ENCODE results near the gene C4B.
A peak's percentile ranks its signal among the peaks of the same experiment; 100 is the strongest.

The C4B gene

DNA sequence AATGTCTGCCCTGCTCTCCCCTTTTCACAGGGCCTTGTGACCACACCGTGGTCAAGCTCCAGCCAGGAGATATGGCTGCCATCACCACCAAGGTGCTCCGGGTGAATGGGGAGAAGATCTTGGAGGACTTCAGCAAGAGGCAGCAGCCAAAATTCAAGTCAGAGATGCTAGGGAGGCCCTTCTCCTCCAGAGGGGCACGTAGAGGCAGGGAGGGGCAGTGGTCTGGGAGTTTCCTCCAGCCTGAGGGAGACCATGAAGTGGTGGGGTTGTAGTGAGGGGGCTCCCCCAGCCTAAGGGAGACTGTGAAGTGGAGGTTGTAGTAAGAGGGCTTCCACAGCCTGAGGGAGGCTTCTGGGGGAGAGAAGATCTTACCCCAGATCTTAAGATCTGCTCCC is 46.7 kb upstream of the C4B start:
- Histone ChIP-seq H3K4me3 (ENCODE audit: insufficient read depth in 1 of 2, low read depth in 1 of 2, low read length in 2 of 2) (no peak overlapping the region), H2BK120ac (ENCODE audit: low read depth, low read length) (no peak overlapping the region), H3K79me1 (replicated peaks; ENCODE audit: low read length, poor library complexity, severe bottlenecking) (peaks cover 40% of the 10 kb centered on the region), H2BK15ac (ENCODE audit: low read depth, poor library complexity, severe bottlenecking) (no peak overlapping the region), H3K4me1 (ENCODE audit: control insufficient read depth, insufficient read depth, low read depth, low read length) (peaks cover 30% of the 10 kb centered on the region), H3K14ac (ENCODE audit: low read length in 2 of 2) (no peak overlapping the region), H4K91ac (ENCODE audit: low read length) (no peak overlapping the region), H3K4ac (ENCODE audit: low read depth in 1 of 2, low read length in 2 of 2) (no peak overlapping the region), H3K4me2 (ENCODE audit: low read length, poor library complexity, severe bottlenecking) (no peak overlapping the region), H2AK5ac (ENCODE audit: low read length, severe bottlenecking) (no peak overlapping the region), H3K27me3 (ENCODE audit: control insufficient read depth in 1 of 2, insufficient read depth in 1 of 2, low read length in 2 of 2) (no peaks in the 10 kb centered on the region), H3K9me3 (ENCODE audit: control insufficient read depth, low read length) (no peaks in the 10 kb centered on the region), H4K8ac (ENCODE audit: low read length) (no peak overlapping the region), H3K27ac (ENCODE audit: low read length, poor library complexity, severe bottlenecking) (no peak overlapping the region), H3K23ac (ENCODE audit: low read length in 2 of 2) (no peak overlapping the region), H2BK12ac (ENCODE audit: low read length in 2 of 2) (no peak overlapping the region), H2BK5ac (ENCODE audit: low read depth, low read length, poor library complexity, severe bottlenecking) (no peak overlapping the region), H2AFZ (ENCODE audit: low read depth, low read length) (no peak overlapping the region), H3K18ac (ENCODE audit: low read depth in 1 of 2, low read length in 2 of 2) (no peak overlapping the region), H3K9ac (ENCODE audit: low read length) (no peak overlapping the region), H3K36me3 (ENCODE audit: control insufficient read depth in 1 of 2, insufficient read depth in 2 of 2, low read depth in 1 of 2, low read length in 2 of 2) (peaks cover 73 to 77% of the 10 kb centered on the region in 2 experiments)
- whole genome bisulfite sequencing, result 92% methylated on average over 3 of the region's 3 CpGs
- DNase-seq, result no peak

DNA sequence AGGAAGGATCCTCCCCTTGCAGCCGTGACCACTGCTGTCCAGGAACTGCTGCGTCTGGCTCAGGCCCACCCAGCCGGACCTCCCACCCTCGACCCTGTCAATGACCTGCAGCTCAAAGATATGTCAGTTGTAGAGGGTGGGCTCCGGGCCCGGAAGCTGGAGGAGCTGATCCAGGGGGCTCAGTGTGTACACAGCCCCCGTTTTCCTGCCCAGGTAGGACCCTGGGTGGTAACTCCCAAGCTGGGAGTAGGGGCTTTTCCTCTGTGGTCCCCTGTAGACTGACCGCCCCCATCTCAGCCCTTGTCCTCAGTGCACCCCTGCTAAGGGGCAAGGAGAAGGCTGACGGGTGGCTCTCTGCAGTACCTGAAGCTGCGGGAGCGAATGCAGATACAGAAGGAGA is 46.3 kb upstream of the C4B start:
- H3K4me2 ChIP-seq (ENCODE audit: low read length, poor library complexity, severe bottlenecking), result no peak overlapping the region
- H3K36me3 ChIP-seq (ENCODE audit: control insufficient read depth in 1 of 2, insufficient read depth in 2 of 2, low read depth in 1 of 2, low read length in 2 of 2), result peaks cover 69 to 72% of the 10 kb centered on the region in 2 experiments
- H3K14ac ChIP-seq (ENCODE audit: low read length in 2 of 2), result no peak overlapping the region
- H2BK5ac ChIP-seq (ENCODE audit: low read depth, low read length, poor library complexity, severe bottlenecking), result no peak overlapping the region
- H3K4me1 ChIP-seq (ENCODE audit: control insufficient read depth, insufficient read depth, low read depth, low read length), result peaks cover 32% of the 10 kb centered on the region
- H3K9me3 ChIP-seq (ENCODE audit: control insufficient read depth, low read length), result no peaks in the 10 kb centered on the region
- DNase-seq, result no peak
- no peak overlapping the region for H2BK12ac ChIP-seq (ENCODE audit: low read length in 2 of 2)
- no peak overlapping the region for H2BK15ac ChIP-seq (ENCODE audit: low read depth, poor library complexity, severe bottlenecking)
- H3K9ac ChIP-seq (ENCODE audit: low read length), result no peak overlapping the region
- H2BK120ac ChIP-seq (ENCODE audit: low read depth, low read length), result no peak overlapping the region
- H3K23ac ChIP-seq (ENCODE audit: low read length in 2 of 2), result no peak overlapping the region
- no peak overlapping the region for H4K91ac ChIP-seq (ENCODE audit: low read length)
- no peaks in the 10 kb centered on the region for H3K27me3 ChIP-seq (ENCODE audit: control insufficient read depth in 1 of 2, insufficient read depth in 1 of 2, low read length in 2 of 2)
- no peak overlapping the region for H2AFZ ChIP-seq (ENCODE audit: low read depth, low read length)
- no peak overlapping the region for H2AK5ac ChIP-seq (ENCODE audit: low read length, severe bottlenecking)
- no peak overlapping the region for H3K4ac ChIP-seq (ENCODE audit: low read depth in 1 of 2, low read length in 2 of 2)
- H3K4me3 ChIP-seq (ENCODE audit: insufficient read depth in 1 of 2, low read depth in 1 of 2, low read length in 2 of 2), result no peak overlapping the region
- WGBS, result 94% methylated on average over 11 of the region's 11 CpGs
- no peak overlapping the region for H3K27ac ChIP-seq (ENCODE audit: low read length, poor library complexity, severe bottlenecking)
- H4K8ac ChIP-seq (ENCODE audit: low read length), result no peak overlapping the region
- no peak overlapping the region for H3K18ac ChIP-seq (ENCODE audit: low read depth in 1 of 2, low read length in 2 of 2)
- peaks cover 37% of the 10 kb centered on the region for H3K79me1 ChIP-seq (replicated peaks; ENCODE audit: low read length, poor library complexity, severe bottlenecking)

DNA sequence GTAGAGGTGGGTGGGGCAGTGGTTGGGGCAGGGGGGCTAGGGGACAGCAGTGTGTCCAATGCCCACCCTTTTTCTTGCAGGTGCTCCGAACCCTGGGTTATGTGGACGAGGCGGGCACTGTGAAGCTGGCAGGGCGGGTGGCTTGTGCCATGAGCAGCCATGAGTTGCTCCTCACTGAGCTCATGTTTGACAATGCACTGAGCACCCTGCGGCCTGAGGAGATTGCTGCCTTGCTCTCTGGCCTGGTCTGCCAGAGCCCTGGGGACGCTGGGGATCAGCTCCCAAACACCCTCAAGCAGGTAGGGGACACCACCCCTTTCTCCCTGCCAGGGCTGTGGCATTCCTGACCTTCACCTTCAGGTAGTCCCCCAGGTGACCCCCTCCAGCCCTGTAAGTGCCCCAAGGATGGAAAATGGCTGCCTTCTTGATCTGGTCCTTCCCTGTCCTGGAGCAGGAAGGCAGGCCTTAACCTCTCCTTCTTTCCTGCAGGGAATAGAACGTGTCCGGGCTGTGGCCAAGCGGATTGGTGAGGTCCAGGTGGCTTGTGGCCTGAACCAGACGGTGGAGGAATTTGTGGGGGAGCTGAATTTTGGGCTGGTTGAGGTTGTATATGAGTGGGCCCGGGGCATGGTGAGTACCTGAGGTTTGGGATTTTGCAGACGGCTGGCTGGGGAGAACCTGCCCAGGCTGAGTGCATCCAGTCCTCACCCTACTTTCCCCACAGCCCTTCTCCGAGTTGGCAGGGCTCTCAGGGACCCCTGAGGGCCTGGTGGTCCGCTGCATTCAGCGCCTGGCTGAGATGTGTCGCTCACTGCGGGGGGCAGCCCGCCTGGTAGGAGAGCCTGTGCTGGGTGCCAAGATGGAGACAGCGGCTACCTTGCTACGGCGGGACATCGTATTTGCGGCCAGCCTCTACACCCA is 45.5 kb upstream of the C4B start:
- Histone ChIP-seq H3K4me3 (ENCODE audit: insufficient read depth in 1 of 2, low read depth in 1 of 2, low read length in 2 of 2) (no peak overlapping the region), H3K14ac (ENCODE audit: low read length in 2 of 2) (no peak overlapping the region), H3K9ac (ENCODE audit: low read length) (peak overlapping the region; percentile 99), H3K4ac (ENCODE audit: low read depth in 1 of 2, low read length in 2 of 2) (no peak overlapping the region), H3K27ac (ENCODE audit: low read length, poor library complexity, severe bottlenecking) (peak overlapping the region; percentile 17), H4K8ac (ENCODE audit: low read length) (no peak overlapping the region), H3K27me3 (ENCODE audit: control insufficient read depth in 1 of 2, insufficient read depth in 1 of 2, low read length in 2 of 2) (no peaks in the 10 kb centered on the region), H3K18ac (ENCODE audit: low read depth in 1 of 2, low read length in 2 of 2) (no peak overlapping the region), H3K4me2 (ENCODE audit: low read length, poor library complexity, severe bottlenecking) (no peak overlapping the region), H3K9me3 (ENCODE audit: control insufficient read depth, low read length) (no peaks in the 10 kb centered on the region), H2BK12ac (ENCODE audit: low read length in 2 of 2) (no peak overlapping the region), H3K79me1 (replicated peaks; ENCODE audit: low read length, poor library complexity, severe bottlenecking) (peaks cover 38% of the 10 kb centered on the region), H3K23ac (ENCODE audit: low read length in 2 of 2) (no peak overlapping the region), H3K36me3 (ENCODE audit: control insufficient read depth in 1 of 2, insufficient read depth in 2 of 2, low read depth in 1 of 2, low read length in 2 of 2) (peaks cover 62 to 70% of the 10 kb centered on the region in 2 experiments), H2BK5ac (ENCODE audit: low read depth, low read length, poor library complexity, severe bottlenecking) (no peak overlapping the region), H2AFZ (ENCODE audit: low read depth, low read length) (no peak overlapping the region), H2BK15ac (ENCODE audit: low read depth, poor library complexity, severe bottlenecking) (no peak overlapping the region), H4K91ac (ENCODE audit: low read length) (no peak overlapping the region), H3K4me1 (ENCODE audit: control insufficient read depth, insufficient read depth, low read depth, low read length) (peaks cover 32% of the 10 kb centered on the region), H2AK5ac (ENCODE audit: low read length, severe bottlenecking) (no peak overlapping the region), H2BK120ac (ENCODE audit: low read depth, low read length) (no peak overlapping the region)
- DNase-seq, result no peak
- WGBS, result 98% methylated on average over 20 of the region's 23 CpGs

DNA sequence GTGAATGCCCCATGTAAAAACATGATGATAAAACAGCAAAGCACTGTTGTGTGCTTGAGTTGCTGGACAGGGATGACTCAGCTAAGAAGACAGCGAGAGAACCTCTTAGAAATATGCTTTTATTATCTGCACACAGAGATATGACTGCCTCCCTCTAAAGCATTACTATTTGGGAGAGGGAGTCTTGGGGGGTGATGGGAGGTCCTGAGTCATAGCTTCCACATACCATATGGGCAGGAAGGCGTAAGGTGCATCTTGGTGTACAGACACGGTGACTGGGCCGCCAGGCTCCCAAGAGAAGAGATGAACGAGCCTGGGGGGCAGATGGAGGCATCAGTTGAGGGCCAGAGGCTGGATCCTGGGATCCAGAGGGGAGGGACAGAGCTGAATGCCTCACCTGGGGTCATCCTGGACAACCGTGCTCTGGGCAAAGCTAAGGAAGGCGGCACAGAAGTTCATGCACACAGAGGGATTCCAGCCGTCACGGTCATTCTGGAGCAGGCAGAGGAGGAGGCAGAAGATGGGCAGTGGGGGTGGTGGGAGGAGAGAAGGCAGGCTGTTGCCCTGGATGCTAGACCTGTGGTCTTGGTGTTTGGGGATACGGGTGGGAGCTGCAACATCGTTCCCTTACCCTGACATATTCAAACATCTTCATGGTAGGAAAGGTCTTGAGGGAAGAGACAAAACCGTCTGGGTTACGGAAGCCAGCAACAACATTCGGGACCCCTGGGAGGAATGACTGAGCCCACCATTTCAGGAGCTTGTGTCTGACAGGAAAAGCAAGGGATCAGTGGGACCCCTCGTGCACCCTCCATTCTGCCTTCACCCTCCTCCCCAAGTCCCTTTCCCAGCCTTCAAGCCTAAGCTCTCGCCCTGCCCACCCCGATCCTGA is 44.6 kb upstream of the C4B start:
- Histone ChIP-seq H2AFZ (ENCODE audit: low read depth, low read length) (no peak overlapping the region), H4K8ac (ENCODE audit: low read length) (no peak overlapping the region), H3K27ac (ENCODE audit: low read length, poor library complexity, severe bottlenecking) (peak overlapping the region; percentile 38), H3K79me1 (replicated peaks; ENCODE audit: low read length, poor library complexity, severe bottlenecking) (peaks cover 35% of the 10 kb centered on the region), H2BK12ac (ENCODE audit: low read length in 2 of 2) (no peak overlapping the region), H3K4me1 (ENCODE audit: control insufficient read depth, insufficient read depth, low read depth, low read length) (peaks cover 32% of the 10 kb centered on the region), H3K4me2 (ENCODE audit: low read length, poor library complexity, severe bottlenecking) (no peak overlapping the region), H3K4me3 (ENCODE audit: insufficient read depth in 1 of 2, low read depth in 1 of 2, low read length in 2 of 2) (peak overlapping the region in 1 of 2 experiments; percentile 92), H2BK120ac (ENCODE audit: low read depth, low read length) (no peak overlapping the region), H3K4ac (ENCODE audit: low read depth in 1 of 2, low read length in 2 of 2) (no peak overlapping the region), H2BK5ac (ENCODE audit: low read depth, low read length, poor library complexity, severe bottlenecking) (no peak overlapping the region), H3K36me3 (ENCODE audit: control insufficient read depth in 1 of 2, insufficient read depth in 2 of 2, low read depth in 1 of 2, low read length in 2 of 2) (peaks cover 59 to 69% of the 10 kb centered on the region in 2 experiments), H3K9me3 (ENCODE audit: control insufficient read depth, low read length) (no peaks in the 10 kb centered on the region), H3K9ac (ENCODE audit: low read length) (peak overlapping the region; percentile 99), H4K91ac (ENCODE audit: low read length) (no peak overlapping the region), H2BK15ac (ENCODE audit: low read depth, poor library complexity, severe bottlenecking) (no peak overlapping the region), H3K23ac (ENCODE audit: low read length in 2 of 2) (no peak overlapping the region), H3K18ac (ENCODE audit: low read depth in 1 of 2, low read length in 2 of 2) (no peak overlapping the region), H3K14ac (ENCODE audit: low read length in 2 of 2) (no peak overlapping the region), H3K27me3 (ENCODE audit: control insufficient read depth in 1 of 2, insufficient read depth in 1 of 2, low read length in 2 of 2) (no peaks in the 10 kb centered on the region), H2AK5ac (ENCODE audit: low read length, severe bottlenecking) (no peak overlapping the region)
- DNase-seq, result peak; percentile 25
- WGBS, result 90% methylated on average over 15 of the region's 17 CpGs

Measured in mesenchymal stem cell (in vitro differentiated cells and primary cell).